Mononuclear cell (primary cell): ENCODE measurements around the gene RNF144A. TPM values are rescaled to one million over a fixed set of nuclear protein-coding genes. Genes with fewer than 3 reads are reported as not detected.

ENCODE experiments used
- H3K27me3 ChIP-seq: 2 replicates; pipeline ENCODE4 v1.6.0; 2011; ENCODE audit warnings: low read length, control low read depth; ENCODE audit not compliant: insufficient read depth
- H3K4me1 ChIP-seq: 2 replicates; pipeline ENCODE4 v1.5.1; 2011; ENCODE audit warnings: mild to moderate bottlenecking, low read length, control low read depth; ENCODE audit not compliant: insufficient read depth
- H3K4me3 ChIP-seq: 2 replicates; pipeline ENCODE4 v1.5.1; 2011; ENCODE audit warnings: mild to moderate bottlenecking, low read length, moderate library complexity
- H3K9me3 ChIP-seq: 2 replicates; pipeline ENCODE4 v1.5.1; 2011; ENCODE audit warnings: low read depth, mild to moderate bottlenecking, control low read depth, low read length
- total RNA-seq: library from RNA; depleted of rRNA; stranded (reverse); fragments of >200 nt; gene quantifications from one replicate; pipeline ENCODE4 v1.2.3, GENCODE V29; 2012

The RNF144A gene
- total RNA-seq, 1 donor, result 22.8 TPM

- H3K27me3 ChIP-seq, result no peaks in the 10 kb centered on the region
- H3K4me1 ChIP-seq, result peaks cover 20% of the 10 kb centered on the region
- no peak overlapping the region for H3K4me3 ChIP-seq
- no peaks in the 10 kb centered on the region for H3K9me3 ChIP-seq
These were observed 28.0 kb downstream of the RNF144A start for GRCh38 chr2:6945087-6945813.

- peaks cover 20% of the 10 kb centered on the region for H3K4me1 ChIP-seq
- no peaks in the 10 kb centered on the region for H3K27me3 ChIP-seq
- no peak overlapping the region for H3K4me3 ChIP-seq
- H3K9me3 ChIP-seq, result no peaks in the 10 kb centered on the region
These were observed 28.6 kb downstream of the RNF144A start for GRCh38 chr2:6945821-6946220.

- H3K27me3 ChIP-seq, result no peaks in the 10 kb centered on the region
- H3K4me3 ChIP-seq, result no peak overlapping the region
- no peaks in the 10 kb centered on the region for H3K9me3 ChIP-seq
- peaks cover 20% of the 10 kb centered on the region for H3K4me1 ChIP-seq
These were observed 29.5 kb downstream of the RNF144A start for GRCh38 chr2:6946722-6947121.

- no peak overlapping the region for H3K4me3 ChIP-seq
- peaks cover 20% of the 10 kb centered on the region for H3K4me1 ChIP-seq
- no peaks in the 10 kb centered on the region for H3K27me3 ChIP-seq
- no peaks in the 10 kb centered on the region for H3K9me3 ChIP-seq
These were observed 30.9 kb downstream of the RNF144A start for GRCh38 chr2:6947929-6948676.

- no peaks in the 10 kb centered on the region for H3K9me3 ChIP-seq
- no peaks in the 10 kb centered on the region for H3K27me3 ChIP-seq
- H3K4me3 ChIP-seq, result no peak overlapping the region
- peaks cover 20% of the 10 kb centered on the region for H3K4me1 ChIP-seq
These were observed 31.6 kb downstream of the RNF144A start for GRCh38 chr2:6948677-6949351.

GRCh38 chr2:6951046-6951445, 33.8 kb downstream of the RNF144A start:
- H3K4me1 ChIP-seq, result no peaks in the 10 kb centered on the region
- H3K27me3 ChIP-seq, result no peaks in the 10 kb centered on the region
- H3K4me3 ChIP-seq, result no peak overlapping the region
- no peaks in the 10 kb centered on the region for H3K9me3 ChIP-seq

GRCh38 chr2:6952101-6952500, 34.9 kb downstream of the RNF144A start:
- Histone ChIP-seq H3K4me3 (no peak overlapping the region), H3K27me3 (no peaks in the 10 kb centered on the region), H3K9me3 (no peaks in the 10 kb centered on the region), H3K4me1 (no peaks in the 10 kb centered on the region)

GRCh38 chr2:6954586-6954985, 37.4 kb downstream of the RNF144A start:
- Histone ChIP-seq H3K4me1 (no peaks in the 10 kb centered on the region), H3K9me3 (no peaks in the 10 kb centered on the region), H3K4me3 (no peak overlapping the region), H3K27me3 (no peaks in the 10 kb centered on the region)

- H3K9me3 ChIP-seq, result no peaks in the 10 kb centered on the region
- peaks cover 4% of the 10 kb centered on the region for H3K4me1 ChIP-seq
- no peaks in the 10 kb centered on the region for H3K27me3 ChIP-seq
- no peak overlapping the region for H3K4me3 ChIP-seq
These were observed 38.4 kb downstream of the RNF144A start for GRCh38 chr2:6955511-6956136.

- Histone ChIP-seq H3K4me1 (peaks cover 5% of the 10 kb centered on the region), H3K9me3 (no peaks in the 10 kb centered on the region), H3K27me3 (no peaks in the 10 kb centered on the region)
These were observed 39.4 kb downstream of the RNF144A start for GRCh38 chr2:6956566-6956965.

GRCh38 chr2:6957031-6957714, 40.0 kb downstream of the RNF144A start:
- Histone ChIP-seq H3K9me3 (no peaks in the 10 kb centered on the region), H3K4me3 (no peak overlapping the region), H3K27me3 (no peaks in the 10 kb centered on the region), H3K4me1 (peaks cover 5% of the 10 kb centered on the region)

More at GRCh38 chr2:6956566-6956965, 39.4 kb downstream of the RNF144A start:
- no peak overlapping the region for H3K4me3 ChIP-seq

GRCh38 chr2:6957910-6958615, 40.9 kb downstream of the RNF144A start:
- Histone ChIP-seq H3K27me3 (no peaks in the 10 kb centered on the region), H3K9me3 (no peaks in the 10 kb centered on the region), H3K4me3 (no peak overlapping the region), H3K4me1 (peaks cover 5% of the 10 kb centered on the region)

GRCh38 chr2:6958616-6959235, 41.5 kb downstream of the RNF144A start:
- Histone ChIP-seq H3K4me1 (peaks cover 5% of the 10 kb centered on the region), H3K4me3 (no peak overlapping the region), H3K9me3 (no peaks in the 10 kb centered on the region), H3K27me3 (no peaks in the 10 kb centered on the region)

- H3K9me3 ChIP-seq, result no peaks in the 10 kb centered on the region
- H3K27me3 ChIP-seq, result no peaks in the 10 kb centered on the region
- H3K4me3 ChIP-seq, result no peak overlapping the region
- peaks cover 5% of the 10 kb centered on the region for H3K4me1 ChIP-seq
These were observed 42.5 kb downstream of the RNF144A start for GRCh38 chr2:6959751-6960150.
